CD14-positive monocyte (primary cell): Measurements from ENCODE around the gene EIF4E2. TPM values are rescaled to one million over a fixed set of nuclear protein-coding genes. Genes with fewer than 3 reads are reported as not detected.

Experiments
- DNase-seq, 3 donors: peaks; one replicate each; pipeline ENCODE4 v3.0.0-alpha.2; 2011 to 2022
- H2AFZ ChIP-seq: 2 replicates; pipeline ENCODE4 v1.6.0; 2012; ENCODE audit warnings: mild to moderate bottlenecking, low read depth, low read length, inconsistent platforms; ENCODE audit not compliant: insufficient read depth, poor library complexity, severe bottlenecking
- H3K27ac ChIP-seq, 2 donors: 1 replicate in 1 of 2; 2 replicates in 1 of 2; pipeline ENCODE4 v1.5.1; 2012 to 2013; ENCODE audit warnings: low read length in 2 of 2, control low read depth in 1 of 2, inconsistent platforms in 1 of 2, low read depth in 1 of 2, mild to moderate bottlenecking in 1 of 2
- H3K27me3 ChIP-seq, 2 donors: one replicate each; pipeline versions ENCODE4 v1.6.0 to v1.6.1; 2011 to 2013; ENCODE audit warnings: low read length in 2 of 2; ENCODE audit not compliant: control insufficient read depth in 2 of 2, insufficient read depth in 2 of 2
- H3K36me3 ChIP-seq, 2 donors: replicated peaks in 1 of 2; 1 replicate in 1 of 2; 2 replicates in 1 of 2; pipeline versions ENCODE4 v1.5.1 to v1.6.1; 2012 to 2013; ENCODE audit warnings: low read length in 2 of 2, control low read depth in 1 of 2, inconsistent platforms in 1 of 2, mild to moderate bottlenecking in 1 of 2; ENCODE audit not compliant: insufficient read depth in 2 of 2, control insufficient read depth in 1 of 2
- H3K4me1 ChIP-seq, 2 donors: 1 replicate in 1 of 2; 2 replicates in 1 of 2; pipeline versions ENCODE4 v1.5.1 to v1.6.1; 2012 to 2013; ENCODE audit warnings: low read length in 2 of 2, control low read depth in 1 of 2, inconsistent platforms in 1 of 2, mild to moderate bottlenecking in 1 of 2, moderate library complexity in 1 of 2; ENCODE audit not compliant: insufficient read depth in 2 of 2, control insufficient read depth in 1 of 2
- H3K4me2 ChIP-seq: replicated peaks from 2 replicates; pipeline ENCODE3; 2012; ENCODE audit warnings: low read length, moderate library complexity, mild to moderate bottlenecking; ENCODE audit not compliant: poor library complexity, severe bottlenecking; ENCODE audit errors: extremely low read depth
- H3K4me3 ChIP-seq, 3 experiments: fragments of 200-600 bp in 1 of 3; sonication (generic) in 1 of 3; replicated peaks in 1 of 3; 1 replicate in 2 of 3; 2 replicates in 1 of 3; pipeline ENCODE4 v1.5.1; 2011 to 2013; ENCODE audit warnings: low read length in 3 of 3, mild to moderate bottlenecking in 3 of 3, control low read depth in 2 of 3, low read depth in 2 of 3, inconsistent platforms in 1 of 3, moderate library complexity in 1 of 3
- H3K79me2 ChIP-seq: 2 replicates; pipeline ENCODE4 v1.6.0; 2012; ENCODE audit warnings: mild to moderate bottlenecking, control low read depth, inconsistent platforms, low read length, moderate library complexity; ENCODE audit not compliant: insufficient read depth
- H3K9ac ChIP-seq: 2 replicates; pipeline ENCODE4 v1.6.0; 2017; ENCODE audit warnings: low read length, mild to moderate bottlenecking; ENCODE audit not compliant: insufficient read depth, poor library complexity, severe bottlenecking
- H3K9me3 ChIP-seq, 2 donors: replicated peaks in 1 of 2; 1 replicate in 1 of 2; 2 replicates in 1 of 2; pipeline versions ENCODE4 v1.5.1 to v1.6.1; 2012 to 2013; ENCODE audit warnings: low read length in 2 of 2, control low read depth in 1 of 2; ENCODE audit not compliant: control insufficient read depth in 1 of 2, insufficient read depth in 1 of 2
- H4K20me1 ChIP-seq: 2 replicates; pipeline ENCODE4 v1.6.0; 2012; ENCODE audit warnings: mild to moderate bottlenecking, low read length, control low read depth, moderate library complexity; ENCODE audit not compliant: insufficient read depth
- H3K27ac Mint-ChIP-seq, 7 donors: one replicate each; pipeline ENCODE4 v1.8.0; 2020; ENCODE audit warnings: mild to moderate bottlenecking in 7 of 7, mixed read lengths in 7 of 7, moderate library complexity in 6 of 7, inconsistent platforms in 2 of 7
- H3K27me3 Mint-ChIP-seq, 3 donors: one replicate each; pipeline ENCODE4 v1.8.0; 2021 to 2022; ENCODE audit warnings: low read depth in 3 of 3, mild to moderate bottlenecking in 3 of 3, mixed read lengths in 3 of 3, moderate library complexity in 3 of 3, inconsistent platforms in 1 of 3
- H3K36me3 Mint-ChIP-seq, 2 donors: one replicate each; pipeline ENCODE4 v1.8.0; 2020; ENCODE audit warnings: mixed read lengths in 2 of 2, inconsistent platforms in 1 of 2, mild to moderate bottlenecking in 1 of 2
- H3K4me1 Mint-ChIP-seq: one replicate; pipeline ENCODE4 v1.8.0; 2020; ENCODE audit warnings: mild to moderate bottlenecking, mixed read lengths
- H3K4me3 Mint-ChIP-seq, 2 donors: one replicate each; pipeline ENCODE4 v1.8.0; 2020; ENCODE audit warnings: mild to moderate bottlenecking in 2 of 2, mixed read lengths in 2 of 2, moderate library complexity in 1 of 2
- H3K9me3 Mint-ChIP-seq, 7 donors: one replicate each; pipeline ENCODE4 v1.8.0; 2020 to 2022; ENCODE audit warnings: mixed read lengths in 7 of 7, mild to moderate bottlenecking in 6 of 7, moderate library complexity in 6 of 7, inconsistent platforms in 2 of 7
- WGBS: methylation state at CpG from one replicate; pipeline ENCODE4 v1.1.5; 2013; ENCODE audit warnings: missing lambda C conversion rate; ENCODE audit not compliant: insufficient coverage; 5-methylcytosine and 5-hydroxymethylcytosine counted together
- intact Hi-C, 2 donors: fragments of 100-400 bp; cut with micrococcal nuclease; formaldehyde crosslinking; loops; one replicate each; pipeline versions ENCODE4 v1.15.0 to v1.15.1; 2023
- polyA plus RNA-seq, 3 donors: library from polyadenylated mRNA; depleted of rRNA in 1 of 3; unstranded in 2 of 3; stranded (reverse) in 1 of 3; fragments of 300-500 nt in 2 of 3; fragments of >200 nt in 1 of 3; fragmentation: Illumina TruSeq in 2 of 3; gene quantifications; 1 replicate in 2 of 3; 2 replicates in 1 of 3; pipeline ENCODE4 v1.2.3, GENCODE V29; 2012 to 2021
- TF ChIP-seq, protein P1 (sequence below): fragments of 200-600 bp; IDR thresholded peaks from one replicate; pipeline ENCODE4 v1.8.0; 2022; ENCODE audit warnings: antibody characterized with exemption, mild to moderate bottlenecking

Gene EIF4E2
- polyA plus RNA-seq, 3 donors, result 67.2 to 213 (median 188) TPM

DNA sequence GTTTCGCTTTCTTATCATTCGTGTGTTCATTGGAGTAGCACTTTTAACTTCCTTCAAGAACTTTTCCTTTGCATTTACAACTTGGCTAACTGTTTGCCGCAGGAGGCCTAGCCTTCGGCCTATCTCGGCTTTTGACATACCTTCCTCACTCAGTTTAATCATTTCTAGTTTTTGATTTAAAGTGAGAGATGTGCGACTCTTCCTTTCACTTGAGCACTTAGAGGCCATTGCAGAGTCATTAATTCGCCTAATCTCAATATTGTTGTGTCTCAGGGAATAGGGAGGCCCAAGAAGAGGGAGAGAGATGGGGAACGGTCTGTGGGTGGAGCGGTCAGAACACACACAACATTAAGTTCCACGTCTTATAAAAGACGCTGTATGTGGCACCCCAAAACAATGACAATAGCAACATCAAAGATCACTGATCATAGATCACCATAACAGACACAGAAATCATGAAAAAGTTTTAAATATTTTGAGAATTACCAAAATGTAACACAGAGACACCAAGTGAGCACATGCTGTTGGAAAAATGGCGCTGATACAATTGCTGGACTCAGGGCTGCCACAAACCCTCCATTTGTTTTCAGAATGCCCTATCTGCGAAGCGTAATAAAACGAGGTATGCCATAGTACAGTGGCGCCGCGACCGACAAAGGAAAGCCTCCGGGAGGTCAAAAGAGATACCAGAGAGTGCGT lies 685 bp upstream of the EIF4E2 start:
- H3K4me3 ChIP-seq, result peak overlapping the region; percentile 64 to 88 (median 74)
- DNase-seq, result no peak
- intact Hi-C loops, result loop anchor here (2.0 to 10.0 kb wide), 3 partner anchors 145 to 1085 kb away; partner anchors contain the start of genes GIGYF2 (in 2 of the 2) and NCL (in 1 of the 2)
- WGBS, result 14% methylated on average over 12 of the region's 21 CpGs
- no peaks in the 10 kb centered on the region for H3K9me3 Mint-ChIP-seq
- peaks cover 81% of the 10 kb centered on the region for H3K79me2 ChIP-seq
- peak overlapping the region; percentile 94 for H3K27ac ChIP-seq
- H3K27me3 Mint-ChIP-seq, result peaks cover 0 to 1% (median 0%) of the 10 kb centered on the region in 3 donors
- H3K36me3 Mint-ChIP-seq, result peaks cover 20 to 47% of the 10 kb centered on the region in 2 donors
- peak overlapping the region; percentile 97 for H3K9ac ChIP-seq
- TF ChIP-seq, protein P1, sequence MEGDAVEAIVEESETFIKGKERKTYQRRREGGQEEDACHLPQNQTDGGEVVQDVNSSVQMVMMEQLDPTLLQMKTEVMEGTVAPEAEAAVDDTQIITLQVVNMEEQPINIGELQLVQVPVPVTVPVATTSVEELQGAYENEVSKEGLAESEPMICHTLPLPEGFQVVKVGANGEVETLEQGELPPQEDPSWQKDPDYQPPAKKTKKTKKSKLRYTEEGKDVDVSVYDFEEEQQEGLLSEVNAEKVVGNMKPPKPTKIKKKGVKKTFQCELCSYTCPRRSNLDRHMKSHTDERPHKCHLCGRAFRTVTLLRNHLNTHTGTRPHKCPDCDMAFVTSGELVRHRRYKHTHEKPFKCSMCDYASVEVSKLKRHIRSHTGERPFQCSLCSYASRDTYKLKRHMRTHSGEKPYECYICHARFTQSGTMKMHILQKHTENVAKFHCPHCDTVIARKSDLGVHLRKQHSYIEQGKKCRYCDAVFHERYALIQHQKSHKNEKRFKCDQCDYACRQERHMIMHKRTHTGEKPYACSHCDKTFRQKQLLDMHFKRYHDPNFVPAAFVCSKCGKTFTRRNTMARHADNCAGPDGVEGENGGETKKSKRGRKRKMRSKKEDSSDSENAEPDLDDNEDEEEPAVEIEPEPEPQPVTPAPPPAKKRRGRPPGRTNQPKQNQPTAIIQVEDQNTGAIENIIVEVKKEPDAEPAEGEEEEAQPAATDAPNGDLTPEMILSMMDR, result no peak
- H2AFZ ChIP-seq, result peak overlapping the region; percentile 88
- H3K36me3 ChIP-seq, result peaks cover 0 to 27% of the 10 kb centered on the region in 2 donors
- peaks cover 59% of the 10 kb centered on the region for H4K20me1 ChIP-seq
- peaks cover 45 to 62% of the 10 kb centered on the region in 2 donors for H3K4me1 ChIP-seq
- peak overlapping the region; percentile 95 to 98 (median 96) for H3K27ac Mint-ChIP-seq
- peaks cover 71% of the 10 kb centered on the region for H3K4me1 Mint-ChIP-seq
- no peaks in the 10 kb centered on the region for H3K9me3 ChIP-seq
- no peaks in the 10 kb centered on the region for H3K27me3 ChIP-seq
- peak overlapping the region; percentile 94 for H3K4me2 ChIP-seq
- peak overlapping the region; percentile 97 to 99 for H3K4me3 Mint-ChIP-seq

DNA sequence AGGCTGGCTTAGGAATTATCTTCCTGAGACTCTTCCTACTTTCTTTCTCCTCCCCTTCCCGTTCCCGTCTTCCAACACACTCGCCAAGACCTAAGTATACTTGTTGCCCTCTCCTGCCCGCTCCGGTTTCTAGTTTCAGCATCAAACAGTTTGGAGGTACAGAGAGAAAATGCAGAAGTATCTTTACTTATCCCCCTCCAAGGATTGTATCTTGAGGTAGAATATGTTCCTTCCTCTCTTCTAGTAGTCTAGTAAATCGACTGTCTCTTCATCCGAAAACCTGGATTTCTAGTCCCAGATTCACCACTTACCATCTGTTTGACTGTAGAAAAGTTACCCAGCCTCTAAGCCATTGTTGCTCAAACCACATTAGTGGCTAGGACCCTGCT lies 755 bp downstream of the EIF4E2 start:
- H3K4me3 ChIP-seq, result peak overlapping the region; percentile 64 to 88 (median 74)
- intact Hi-C loops, result loop anchor here (2.0 to 10.0 kb wide), 3 partner anchors 144 to 1086 kb away; partner anchors contain the start of genes GIGYF2 (in 2 of the 2) and NCL (in 1 of the 2)
- no CpG with 5 or more reads among the region's 7 CpGs for WGBS
- peak overlapping the region; percentile 88 for H2AFZ ChIP-seq
- Mint-ChIP-seq H3K36me3 (peaks cover 26 to 52% of the 10 kb centered on the region in 2 donors), H3K4me1 (peaks cover 65% of the 10 kb centered on the region), H3K4me3 (peak overlapping the region; percentile 96 to 97), H3K9me3 (no peaks in the 10 kb centered on the region), H3K27me3 (peaks cover 0 to 1% (median 0%) of the 10 kb centered on the region in 3 donors), H3K27ac (peak overlapping the region; percentile 95 to 98 (median 96))
- peak overlapping the region; percentile 97 for H3K9ac ChIP-seq
- H3K27ac ChIP-seq, result peak overlapping the region; percentile 94
- TF ChIP-seq, protein P1, result no peak
- peaks cover 3 to 41% of the 10 kb centered on the region in 2 donors for H3K36me3 ChIP-seq
- H3K4me1 ChIP-seq, result peaks cover 40 to 55% of the 10 kb centered on the region in 2 donors
- H4K20me1 ChIP-seq, result peaks cover 63% of the 10 kb centered on the region
- H3K9me3 ChIP-seq, result no peaks in the 10 kb centered on the region
- DNase-seq, result peak in 2 of 3 donors; percentile 5 to 30
- H3K27me3 ChIP-seq, result no peaks in the 10 kb centered on the region
- H3K4me2 ChIP-seq, result peak overlapping the region; percentile 94
- peaks cover 86% of the 10 kb centered on the region for H3K79me2 ChIP-seq
